A204.1 (cell line): Measurements from ENCODE around the gene IL15.
A peak's percentile ranks its signal among the peaks of the same experiment; 100 is the strongest.
"Not testable (repeated sequence)": the region's sequence is repeated elsewhere in the genome, so short reads cannot be mapped to it uniquely, and the experiment has no call there.

Experiments
- FAIRE-seq: peaks from 2 replicates; lab custom pipeline; 2012; peaks lifted over from hg19 to GRCh38; lab: Jason Lieb, UNC

Gene IL15

GRCh38 chr4:141705048-141705746, 68.8 kb downstream of the IL15 start:
- no peak for FAIRE-seq

GRCh38 chr4:141705747-141706377, 69.5 kb downstream of the IL15 start:
- FAIRE-seq = no peak

- no peak for FAIRE-seq
These were observed 70.1 kb downstream of the IL15 start for GRCh38 chr4:141706445-141706844.

- FAIRE-seq = peak; percentile 80
These were observed 74.8 kb downstream of the IL15 start for GRCh38 chr4:141711211-141711610.

GRCh38 chr4:141713185-141713584, 76.8 kb downstream of the IL15 start:
- FAIRE-seq = no peak

GRCh38 chr4:141713771-141714445, 77.5 kb downstream of the IL15 start:
- no peak for FAIRE-seq

GRCh38 chr4:141719585-141719984, 83.2 kb downstream of the IL15 start:
- no peak for FAIRE-seq

GRCh38 chr4:141721174-141721573, 84.8 kb downstream of the IL15 start:
- FAIRE-seq = no peak

GRCh38 chr4:141724646-141725045, 88.3 kb downstream of the IL15 start:
- no peak for FAIRE-seq

- FAIRE-seq = no peak
These were observed 91.0 kb downstream of the IL15 start for GRCh38 chr4:141727420-141727819.

- FAIRE-seq = no peak
These were observed 94.4 kb downstream of the IL15 start for GRCh38 chr4:141730805-141731204.

GRCh38 chr4:141731481-141731880, 95.1 kb downstream of the IL15 start:
- no peak for FAIRE-seq

- no peak for FAIRE-seq
These were observed 103.3 kb downstream of the IL15 start for GRCh38 chr4:141739636-141740035.

GRCh38 chr4:141746026-141746425, 109.6 kb downstream of the IL15 start:
- no peak for FAIRE-seq

- FAIRE-seq = not testable (repeated sequence)
These were observed 115.4 kb downstream of the IL15 start for GRCh38 chr4:141751806-141752205.

- no peak for FAIRE-seq
These were observed 120.9 kb downstream of the IL15 start for GRCh38 chr4:141757287-141757686.

GRCh38 chr4:141759796-141760425, 123.5 kb downstream of the IL15 start:
- FAIRE-seq = no peak

- FAIRE-seq = no peak
These were observed 125.5 kb downstream of the IL15 start for GRCh38 chr4:141761926-141762325.

GRCh38 chr4:141763374-141763773, 127.0 kb downstream of the IL15 start:
- FAIRE-seq = no peak

GRCh38 chr4:141768954-141769353, 132.6 kb downstream of the IL15 start:
- no peak for FAIRE-seq

GRCh38 chr4:141771889-141772830, 135.8 kb downstream of the IL15 start:
- no peak for FAIRE-seq

GRCh38 chr4:141772838-141773237, 136.5 kb downstream of the IL15 start:
- peak; percentile 98 for FAIRE-seq
